ENCODE measurements around the gene PLAAT4. TPM values are rescaled to one million over a fixed set of nuclear protein-coding genes. Genes with fewer than 3 reads are reported as not detected.
A peak's percentile ranks its signal among the peaks of the same experiment; 100 is the strongest.

The PLAAT4 gene
- total and polyA plus RNA-seq, 4 experiments from 2014 or later: 152 to 416 (median 277) TPM

- Histone ChIP-seq H3K27me3 (ENCODE audit: insufficient read depth, low read length) (no peaks in the 10 kb centered on the region), H3K27ac (ENCODE audit: low read depth, low read length) (no peak overlapping the region), H3K4me3 (ENCODE audit: low read length in 2 of 2) (no peak overlapping the region), H3K36me3 (ENCODE audit: insufficient read depth, low read length) (no peaks in the 10 kb centered on the region), H3K9me3 (ENCODE audit: control insufficient read depth in 1 of 2, low read length in 2 of 2) (no peaks in the 10 kb centered on the region), H3K4me1 (ENCODE audit: insufficient read depth, low read length) (peaks cover 13% of the 10 kb centered on the region)
- peaks cover 13 to 26% (median 17%) of the 10 kb centered on the region in 4 donors for H3K4me1 Mint-ChIP-seq
- peak overlapping the region in 5 of 7 donors; percentile 14 to 67 (median 51) for H3K27ac Mint-ChIP-seq
- no peaks in the 10 kb centered on the region for H3K9me3 Mint-ChIP-seq
- CTCF ChIA-PET (ENCODE audit: partially characterized antibody): interaction anchor here (0.9 to 6.5 kb wide), 5 partner anchors 12 to 191 kb away, joined by 3 to 48 read pairs (median 4); partner anchors contain the start of gene PLAAT4
- peak in 4 of 5 donors; percentile 16 to 46 (median 34) for DNase-seq
- POLR2A ChIA-PET (ENCODE audit: partially characterized antibody): interaction anchor here (1.0 to 2.3 kb wide), 5 partner anchors 11 to 122 kb away, joined by 3 to 20 read pairs (median 5); partner anchors contain the start of genes PLAAT3 and PLAAT4
- peaks cover 7 to 8% of the 10 kb centered on the region in 2 donors for H3K27me3 Mint-ChIP-seq
- H3K4me3 Mint-ChIP-seq: peak overlapping the region in 6 of 8 donors; percentile 63 to 93 (median 79)
- intact Hi-C loops (cut with micrococcal nuclease): loop anchor here (2.0 kb wide), 1 partner anchor 39 kb away; no protein-coding TSS in a partner anchor
- H3K36me3 Mint-ChIP-seq: no peaks in the 10 kb centered on the region
These were observed 44.8 kb upstream of the PLAAT4 start for GRCh38 chr11:63491636-63492372.

GRCh38 chr11:63492441-63492840 lies 44.2 kb upstream of the PLAAT4 start:
- POLR2A ChIA-PET (ENCODE audit: partially characterized antibody): interaction anchor here (1.3 to 2.3 kb wide), 2 partner anchors 44 to 46 kb away, joined by 3 to 20 read pairs; partner anchors contain the start of gene PLAAT4
- Mint-ChIP-seq H3K4me1 (peaks cover 13 to 26% (median 17%) of the 10 kb centered on the region in 4 donors), H3K4me3 (peak overlapping the region in 2 of 8 donors; percentile 9 to 93), H3K27me3 (peaks cover 7 to 12% of the 10 kb centered on the region in 2 donors), H3K27ac (peak overlapping the region in 1 of 7 donors; percentile 32), H3K36me3 (no peaks in the 10 kb centered on the region), H3K9me3 (no peaks in the 10 kb centered on the region)
- H3K27me3 ChIP-seq (ENCODE audit: insufficient read depth, low read length): no peaks in the 10 kb centered on the region
- H3K27ac ChIP-seq (ENCODE audit: low read depth, low read length): no peak overlapping the region
- H3K4me1 ChIP-seq (ENCODE audit: insufficient read depth, low read length): peaks cover 13% of the 10 kb centered on the region
- H3K4me3 ChIP-seq (ENCODE audit: low read length in 2 of 2): no peak overlapping the region
- CTCF ChIA-PET (ENCODE audit: partially characterized antibody): interaction anchor here (0.9 to 6.5 kb wide), 2 partner anchors 13 to 190 kb away, joined by 3 to 48 read pairs; no protein-coding TSS in a partner anchor
- no peak for DNase-seq
- H3K9me3 ChIP-seq (ENCODE audit: control insufficient read depth in 1 of 2, low read length in 2 of 2): no peaks in the 10 kb centered on the region
- intact Hi-C loops (cut with micrococcal nuclease): no loop called here
- no peaks in the 10 kb centered on the region for H3K36me3 ChIP-seq (ENCODE audit: insufficient read depth, low read length)

DNA sequence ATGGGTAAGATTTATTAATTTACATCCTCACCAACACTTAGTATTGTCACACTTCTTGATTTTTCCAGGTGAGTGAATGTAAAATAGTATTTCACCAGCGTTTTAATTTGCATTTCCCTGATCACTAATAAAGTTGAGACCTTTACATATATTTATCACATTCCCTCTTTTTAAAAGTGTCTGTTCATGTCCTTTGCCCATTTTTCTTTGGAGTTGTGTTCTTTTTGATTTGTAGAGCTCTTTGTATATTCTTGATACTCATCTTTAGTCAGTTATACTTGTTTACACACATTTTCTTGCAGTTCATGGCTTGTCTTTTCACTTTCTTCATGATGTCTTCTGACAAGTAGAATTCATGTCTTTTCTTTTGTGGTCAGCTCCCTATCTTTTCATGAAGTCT lies 43.5 kb upstream of the PLAAT4 start:
- no peaks in the 10 kb centered on the region for H3K36me3 ChIP-seq (ENCODE audit: insufficient read depth, low read length)
- no peaks in the 10 kb centered on the region for H3K27me3 ChIP-seq (ENCODE audit: insufficient read depth, low read length)
- Mint-ChIP-seq H3K27me3 (peaks cover 7 to 12% of the 10 kb centered on the region in 2 donors), H3K4me1 (peaks cover 13 to 26% (median 17%) of the 10 kb centered on the region in 4 donors), H3K4me3 (no peak overlapping the region), H3K36me3 (no peaks in the 10 kb centered on the region), H3K9me3 (no peaks in the 10 kb centered on the region), H3K27ac (peak overlapping the region in 1 of 7 donors; percentile 32)
- CTCF ChIA-PET (ENCODE audit: partially characterized antibody): interaction anchor here (0.7 to 6.5 kb wide), 4 partner anchors 13 to 177 kb away, joined by 3 to 48 read pairs (median 4); no protein-coding TSS in a partner anchor
- no peak overlapping the region for H3K4me3 ChIP-seq (ENCODE audit: low read length in 2 of 2)
- peaks cover 13% of the 10 kb centered on the region for H3K4me1 ChIP-seq (ENCODE audit: insufficient read depth, low read length)
- DNase-seq: no peak
- intact Hi-C loops (cut with micrococcal nuclease): no loop called here
- no peak overlapping the region for H3K27ac ChIP-seq (ENCODE audit: low read depth, low read length)
- POLR2A ChIA-PET (ENCODE audit: partially characterized antibody): no interaction called here
- H3K9me3 ChIP-seq (ENCODE audit: control insufficient read depth in 1 of 2, low read length in 2 of 2): no peaks in the 10 kb centered on the region

GRCh38 chr11:63494975-63495374 lies 41.6 kb upstream of the PLAAT4 start:
- no peak overlapping the region for H3K27ac Mint-ChIP-seq
- H3K36me3 ChIP-seq (ENCODE audit: insufficient read depth, low read length): no peaks in the 10 kb centered on the region
- POLR2A ChIA-PET (ENCODE audit: partially characterized antibody): no interaction called here
- DNase-seq: no peak
- peaks cover 0 to 4% of the 10 kb centered on the region in 2 donors for H3K9me3 ChIP-seq (ENCODE audit: control insufficient read depth in 1 of 2, low read length in 2 of 2)
- H3K27me3 ChIP-seq (ENCODE audit: insufficient read depth, low read length): no peaks in the 10 kb centered on the region
- CTCF ChIA-PET (ENCODE audit: partially characterized antibody): interaction anchor here (1.2 kb wide), 2 partner anchors 16 to 243 kb away, joined by 3 read pairs; no protein-coding TSS in a partner anchor
- H3K36me3 Mint-ChIP-seq: peaks cover 0 to 8% of the 10 kb centered on the region in 2 donors
- peaks cover 13% of the 10 kb centered on the region for H3K4me1 ChIP-seq (ENCODE audit: insufficient read depth, low read length)
- H3K4me3 Mint-ChIP-seq: no peak overlapping the region
- H3K9me3 Mint-ChIP-seq: peaks cover 0 to 15% (median 9%) of the 10 kb centered on the region in 8 donors
- intact Hi-C loops (cut with micrococcal nuclease): no loop called here
- no peak overlapping the region for H3K4me3 ChIP-seq (ENCODE audit: low read length in 2 of 2)
- peaks cover 10 to 20% (median 14%) of the 10 kb centered on the region in 4 donors for H3K4me1 Mint-ChIP-seq
- H3K27ac ChIP-seq (ENCODE audit: low read depth, low read length): no peak overlapping the region
- H3K27me3 Mint-ChIP-seq: peaks cover 12 to 14% of the 10 kb centered on the region in 2 donors

DNA sequence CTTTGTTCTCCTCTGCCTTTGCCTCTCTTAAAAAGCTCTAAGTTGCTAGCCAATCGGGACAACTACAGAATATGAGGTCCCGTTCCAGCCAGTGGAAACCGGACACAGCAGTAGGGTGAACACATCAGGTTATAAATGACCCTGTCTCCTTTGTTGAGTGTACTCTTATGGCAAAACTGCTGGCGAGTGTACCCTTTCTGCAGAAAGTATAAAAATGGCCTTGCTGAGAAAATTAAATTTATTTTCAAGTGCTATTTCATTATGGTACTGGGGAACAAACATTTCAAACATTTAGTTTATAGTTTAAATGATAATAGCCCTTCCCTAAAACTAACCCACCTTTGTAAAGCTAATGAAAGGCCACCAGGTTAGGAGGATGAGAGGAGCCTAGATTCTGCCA lies 36.7 kb upstream of the PLAAT4 start:
- peaks cover 8% of the 10 kb centered on the region for H3K4me1 ChIP-seq (ENCODE audit: insufficient read depth, low read length)
- Mint-ChIP-seq H3K27ac (peak overlapping the region in 1 of 7 donors; percentile 7), H3K9me3 (peaks cover 2 to 30% (median 23%) of the 10 kb centered on the region in 8 donors), H3K27me3 (peaks cover 6 to 7% of the 10 kb centered on the region in 2 donors), H3K36me3 (peaks cover 0 to 16% of the 10 kb centered on the region in 2 donors), H3K4me3 (no peak overlapping the region), H3K4me1 (peaks cover 1 to 13% (median 7%) of the 10 kb centered on the region in 4 donors)
- DNase-seq: no peak
- intact Hi-C loops (cut with micrococcal nuclease): no loop called here
- H3K27me3 ChIP-seq (ENCODE audit: insufficient read depth, low read length): no peaks in the 10 kb centered on the region
- CTCF ChIA-PET (ENCODE audit: partially characterized antibody): no interaction called here
- H3K9me3 ChIP-seq (ENCODE audit: control insufficient read depth in 1 of 2, low read length in 2 of 2): peaks cover 0 to 4% of the 10 kb centered on the region in 2 donors
- no peaks in the 10 kb centered on the region for H3K36me3 ChIP-seq (ENCODE audit: insufficient read depth, low read length)
- H3K4me3 ChIP-seq (ENCODE audit: low read length in 2 of 2): no peak overlapping the region
- POLR2A ChIA-PET (ENCODE audit: partially characterized antibody): no interaction called here
- no peak overlapping the region for H3K27ac ChIP-seq (ENCODE audit: low read depth, low read length)

DNA sequence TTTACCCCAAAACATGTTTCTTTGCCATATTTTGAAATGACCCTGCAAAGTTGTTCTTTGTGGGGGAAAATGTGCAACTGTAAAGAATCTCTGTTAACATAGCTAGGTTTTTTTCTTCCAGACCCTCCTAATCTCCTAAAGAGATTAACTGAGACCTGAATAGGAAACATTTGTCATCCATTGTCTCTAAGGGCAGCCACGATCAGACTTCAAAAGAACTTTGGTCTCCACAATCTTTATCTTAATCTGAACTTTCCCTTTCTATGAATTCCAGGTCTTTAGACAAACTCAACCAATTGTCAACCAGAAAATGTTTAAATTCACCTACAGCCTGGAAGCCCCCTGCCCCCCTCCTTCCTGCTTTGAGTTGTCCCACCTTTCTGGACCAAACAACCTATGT lies 35.4 kb upstream of the PLAAT4 start:
- H3K36me3 ChIP-seq (ENCODE audit: insufficient read depth, low read length): no peaks in the 10 kb centered on the region
- no peak for DNase-seq
- H3K4me3 Mint-ChIP-seq: no peak overlapping the region
- peaks cover 1 to 15% (median 9%) of the 10 kb centered on the region in 4 donors for H3K4me1 Mint-ChIP-seq
- POLR2A ChIA-PET (ENCODE audit: partially characterized antibody): interaction anchor here (0.7 kb wide), 1 partner anchor 66 kb away, joined by 3 read pairs; no protein-coding TSS in a partner anchor
- peaks cover 0 to 4% of the 10 kb centered on the region in 2 donors for H3K9me3 ChIP-seq (ENCODE audit: control insufficient read depth in 1 of 2, low read length in 2 of 2)
- CTCF ChIA-PET (ENCODE audit: partially characterized antibody): no interaction called here
- H3K27me3 ChIP-seq (ENCODE audit: insufficient read depth, low read length): no peaks in the 10 kb centered on the region
- H3K4me3 ChIP-seq (ENCODE audit: low read length in 2 of 2): no peak overlapping the region
- intact Hi-C loops (cut with micrococcal nuclease): no loop called here
- no peak overlapping the region for H3K27ac Mint-ChIP-seq
- peaks cover 0 to 16% of the 10 kb centered on the region in 2 donors for H3K36me3 Mint-ChIP-seq
- peaks cover 12% of the 10 kb centered on the region for H3K4me1 ChIP-seq (ENCODE audit: insufficient read depth, low read length)
- H3K9me3 Mint-ChIP-seq: peaks cover 2 to 30% (median 23%) of the 10 kb centered on the region in 8 donors
- no peak overlapping the region for H3K27ac ChIP-seq (ENCODE audit: low read depth, low read length)
- H3K27me3 Mint-ChIP-seq: peaks cover 6 to 7% of the 10 kb centered on the region in 2 donors

- peak overlapping the region in 2 of 7 donors; percentile 19 to 44 for H3K27ac Mint-ChIP-seq
These were observed 34.3 kb upstream of the PLAAT4 start for GRCh38 chr11:63502252-63502820.

More at GRCh38 chr11:63502252-63502820, 34.3 kb upstream of the PLAAT4 start:
- Histone ChIP-seq H3K4me1 (ENCODE audit: insufficient read depth, low read length) (peaks cover 16% of the 10 kb centered on the region), H3K4me3 (ENCODE audit: low read length in 2 of 2) (no peak overlapping the region), H3K27me3 (ENCODE audit: insufficient read depth, low read length) (no peaks in the 10 kb centered on the region), H3K9me3 (ENCODE audit: control insufficient read depth in 1 of 2, low read length in 2 of 2) (peaks cover 0 to 4% of the 10 kb centered on the region in 2 donors), H3K36me3 (ENCODE audit: insufficient read depth, low read length) (no peaks in the 10 kb centered on the region), H3K27ac (ENCODE audit: low read depth, low read length) (no peak overlapping the region)
- no peak for DNase-seq
- Mint-ChIP-seq H3K4me3 (no peak overlapping the region), H3K9me3 (peaks cover 2 to 30% (median 23%) of the 10 kb centered on the region in 8 donors), H3K27me3 (peaks cover 1 to 5% of the 10 kb centered on the region in 2 donors), H3K4me1 (peaks cover 3 to 18% (median 9%) of the 10 kb centered on the region in 4 donors), H3K36me3 (peaks cover 0 to 16% of the 10 kb centered on the region in 2 donors)
- intact Hi-C loops (cut with micrococcal nuclease): no loop called here
- ChIA-PET CTCF (ENCODE audit: partially characterized antibody) (interaction anchor here (0.7 kb wide), 1 partner anchor 19 kb away, joined by 3 read pairs; no protein-coding TSS in a partner anchor), POLR2A (ENCODE audit: partially characterized antibody) (no interaction called here)
